ENCODE results near the gene SND1. TPM values are rescaled to one million over a fixed set of nuclear protein-coding genes. Genes with fewer than 3 reads are reported as not detected.
A peak's percentile ranks its signal among the peaks of the same experiment; 100 is the strongest.

The SND1 gene
- total and polyA plus RNA-seq, 12 donors = 58.9 to 266 (median 132) TPM

GRCh38 chr7:127644484-127644883 lies 7.5 kb upstream of the SND1 start:
- Histone ChIP-seq H3K27me3 (no peaks in the 10 kb centered on the region), H3K36me3 (replicated peaks in 1 of 2) (no peaks in the 10 kb centered on the region), H3K4me3 (no peak overlapping the region), H3K4me1 (replicated peaks in 1 of 2) (no peaks in the 10 kb centered on the region), H3K9me3 (replicated peaks in 1 of 3) (no peaks in the 10 kb centered on the region), H3K27ac (no peak overlapping the region)
- WGBS, 4 donors = 57 to 68% (median 64%) methylated on average over 2 of the region's 2 CpGs
- no peak for DNase-seq
- intact Hi-C loops (cut with DNase I) = loop anchor here in 1 of 2 donors (10.0 kb wide), 1 partner anchor 50 kb away; the partner anchor contains the start of gene FSCN3
- TF ChIP-seq POLR2A (IDR thresholded peaks at IDR 0.05) (no peak), CTCF (IDR thresholded peaks at IDR 0.05) (no peak)

- TF ChIP-seq POLR2A (IDR thresholded peaks at IDR 0.05) (no peak), CTCF (IDR thresholded peaks at IDR 0.05) (no peak)
- Histone ChIP-seq H3K36me3 (replicated peaks in 1 of 2) (no peaks in the 10 kb centered on the region), H3K9me3 (replicated peaks in 1 of 3) (no peaks in the 10 kb centered on the region), H3K27ac (no peak overlapping the region), H3K27me3 (no peaks in the 10 kb centered on the region), H3K4me3 (no peak overlapping the region), H3K4me1 (replicated peaks in 1 of 2) (no peaks in the 10 kb centered on the region)
- intact Hi-C loops (cut with DNase I) = loop anchor here in 1 of 2 donors (10.0 kb wide), 1 partner anchor 53 kb away; the partner anchor contains the start of gene FSCN3
- 92 to 96% (median 94%) methylated on average over 6 to 8 of the region's 8 CpGs for WGBS, 4 donors
- DNase-seq = no peak
Observed at GRCh38 chr7:127647636-127648035, 4.4 kb upstream of the SND1 start.

- TF ChIP-seq POLR2A (IDR thresholded peaks at IDR 0.05) (no peak), CTCF (IDR thresholded peaks at IDR 0.05) (no peak)
- no peaks in the 10 kb centered on the region for H3K9me3 ChIP-seq (replicated peaks in 1 of 3)
- H3K27ac ChIP-seq = no peak overlapping the region
- H3K4me1 ChIP-seq (replicated peaks in 1 of 2) = peaks cover 12% of the 10 kb centered on the region in 2 donors
- no peaks in the 10 kb centered on the region for H3K36me3 ChIP-seq (replicated peaks in 1 of 2)
- H3K27me3 ChIP-seq = no peaks in the 10 kb centered on the region
- no peak for DNase-seq
- intact Hi-C loops (cut with DNase I) = loop anchor here in 1 of 2 donors (10.0 kb wide), 1 partner anchor 54 kb away; the partner anchor contains the start of gene FSCN3
- no peak overlapping the region for H3K4me3 ChIP-seq
- WGBS, 4 donors = 67 to 82% (median 72%) methylated on average over 2 of the region's 2 CpGs
Observed at GRCh38 chr7:127648986-127649385, 3.0 kb upstream of the SND1 start.

GRCh38 chr7:127650847-127651555 lies 993 bp upstream of the SND1 start:
- H3K27me3 ChIP-seq = no peaks in the 10 kb centered on the region
- no peaks in the 10 kb centered on the region for H3K36me3 ChIP-seq (replicated peaks in 1 of 2)
- peak overlapping the region; percentile 81 to 98 (median 94) for H3K27ac ChIP-seq
- H3K4me1 ChIP-seq (replicated peaks in 1 of 2) = peaks cover 12 to 31% of the 10 kb centered on the region in 2 donors
- TF ChIP-seq POLR2A (IDR thresholded peaks at IDR 0.05) (no peak), CTCF (IDR thresholded peaks at IDR 0.05) (no peak)
- H3K9me3 ChIP-seq (replicated peaks in 1 of 3) = no peaks in the 10 kb centered on the region
- DNase-seq = peak in 2 of 7 donors; percentile 26 to 45
- 47 to 50% (median 47%) methylated on average over 28 to 29 of the region's 29 CpGs for WGBS, 4 donors
- peak overlapping the region in 3 of 4 donors; percentile 1 to 95 (median 89) for H3K4me3 ChIP-seq
- intact Hi-C loops (cut with DNase I) = no loop called here
